LNCaP clone FGC (cell line): ENCODE measurements around the gene MYO9B.

ENCODE experiments used
- DNase-seq: peaks from one replicate; pipeline ENCODE4 v3.0.0-alpha.2; 2011; ENCODE audit warnings: low read depth
- H3K4me3 ChIP-seq: 2 replicates; pipeline ENCODE4 v1.5.1; 2011; ENCODE audit warnings: mild to moderate bottlenecking, low read depth, low read length, control low read depth
- CTCF ChIP-seq: IDR thresholded peaks from 2 replicates; pipeline ENCODE4 v1.5.1; 2012; ENCODE audit warnings: mild to moderate bottlenecking; ENCODE audit not compliant: control insufficient read depth, insufficient read depth; ENCODE audit errors: extremely low read depth

MYO9B gene

DNA sequence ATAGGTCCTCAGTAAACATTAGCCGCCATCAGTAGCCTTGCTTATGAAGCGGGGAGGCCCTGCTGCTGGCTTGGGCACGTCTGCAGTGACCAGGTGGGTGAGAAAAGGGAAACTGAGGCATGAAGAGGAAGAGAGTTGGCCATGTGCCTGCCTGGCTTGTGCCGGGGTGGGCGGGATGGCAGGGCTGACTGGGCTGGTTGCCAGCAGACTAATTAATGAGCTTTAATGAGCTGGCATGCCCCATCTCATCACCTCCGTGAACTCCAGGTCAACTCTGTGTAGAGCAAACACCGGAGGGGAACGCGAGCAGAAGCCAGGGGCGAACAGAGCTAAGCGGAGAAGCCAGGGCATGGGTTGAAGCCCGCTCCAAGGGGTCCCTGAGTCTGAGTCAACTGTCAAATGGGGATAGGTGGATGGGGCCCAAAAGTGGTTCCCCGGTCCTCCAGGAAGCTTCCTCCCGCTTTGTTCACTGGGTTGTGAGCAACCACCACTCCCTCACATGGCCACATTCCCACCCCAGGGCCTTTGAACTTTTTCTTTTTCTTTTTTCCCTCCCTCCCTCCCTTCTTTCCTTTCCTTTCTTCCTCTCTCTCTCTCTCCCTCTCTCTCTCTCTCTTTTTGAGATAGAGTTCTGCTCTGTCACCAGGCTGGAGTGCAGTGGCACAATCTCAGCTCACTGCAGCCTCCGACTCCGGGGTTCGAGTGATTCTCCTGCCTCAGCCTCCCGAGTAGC lies 161.4 kb downstream of the MYO9B start:
- no peak overlapping the region for H3K4me3 ChIP-seq
- TF ChIP-seq CTCF, result no peak
- no peak for DNase-seq

DNA sequence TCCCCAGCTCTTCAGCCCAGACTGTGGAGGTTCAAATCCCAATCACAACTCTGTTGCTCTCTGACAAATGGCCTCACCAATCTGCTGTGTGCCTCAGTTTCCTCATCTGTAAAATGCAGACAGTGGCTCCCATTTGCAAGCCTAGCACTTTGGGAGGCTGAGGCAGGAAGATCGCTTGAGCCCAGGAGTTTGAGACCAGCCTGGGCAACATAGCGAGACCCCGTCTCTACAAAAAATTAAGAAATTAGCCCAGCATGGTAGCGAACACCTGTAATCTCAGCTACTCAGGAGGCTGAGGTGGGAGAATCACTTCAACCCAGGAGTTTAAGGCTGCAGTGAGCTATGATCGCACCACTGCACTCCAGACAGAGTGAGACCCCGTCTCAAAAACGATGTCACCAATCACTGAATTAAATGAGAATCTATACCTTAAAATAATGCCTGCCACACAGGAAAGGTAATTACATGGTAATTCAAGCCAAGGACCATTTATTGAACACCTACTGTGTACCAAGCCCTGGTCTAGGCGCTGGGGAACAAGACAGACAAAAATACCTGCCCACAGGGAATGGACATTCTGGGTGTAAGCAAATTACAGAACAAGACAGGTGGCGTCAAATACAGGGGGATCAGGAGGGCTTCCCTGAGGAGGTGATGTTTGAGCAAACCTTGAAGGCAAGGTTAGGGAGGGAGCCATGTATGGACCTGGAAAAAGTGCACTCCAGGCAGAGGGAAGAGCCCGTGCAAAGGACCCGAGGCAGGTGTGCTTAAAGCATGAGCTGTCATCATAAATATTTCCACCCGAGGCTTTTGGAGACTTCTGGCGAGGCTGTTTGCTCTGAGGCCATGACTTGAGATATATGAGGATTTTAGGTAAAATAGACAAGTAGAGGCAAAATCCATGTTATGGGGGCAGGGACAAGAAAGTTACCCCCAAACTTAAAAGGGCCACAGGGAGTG lies 162.4 kb downstream of the MYO9B start:
- no peak for TF ChIP-seq CTCF
- DNase-seq, result no peak
- H3K4me3 ChIP-seq, result no peak overlapping the region

- TF ChIP-seq CTCF, result no peak
- H3K4me3 ChIP-seq, result peak overlapping the region; percentile 17
Measured at GRCh38 chr19:17240062-17240752, 164.6 kb downstream of the MYO9B start.

GRCh38 chr19:17240826-17241399 lies 165.3 kb downstream of the MYO9B start:
- peak overlapping the region; percentile 17 for H3K4me3 ChIP-seq
- DNase-seq, result no peak
- no peak for TF ChIP-seq CTCF

More at GRCh38 chr19:17240062-17240752, 164.6 kb downstream of the MYO9B start:
- DNase-seq, result peak; percentile 38

DNA sequence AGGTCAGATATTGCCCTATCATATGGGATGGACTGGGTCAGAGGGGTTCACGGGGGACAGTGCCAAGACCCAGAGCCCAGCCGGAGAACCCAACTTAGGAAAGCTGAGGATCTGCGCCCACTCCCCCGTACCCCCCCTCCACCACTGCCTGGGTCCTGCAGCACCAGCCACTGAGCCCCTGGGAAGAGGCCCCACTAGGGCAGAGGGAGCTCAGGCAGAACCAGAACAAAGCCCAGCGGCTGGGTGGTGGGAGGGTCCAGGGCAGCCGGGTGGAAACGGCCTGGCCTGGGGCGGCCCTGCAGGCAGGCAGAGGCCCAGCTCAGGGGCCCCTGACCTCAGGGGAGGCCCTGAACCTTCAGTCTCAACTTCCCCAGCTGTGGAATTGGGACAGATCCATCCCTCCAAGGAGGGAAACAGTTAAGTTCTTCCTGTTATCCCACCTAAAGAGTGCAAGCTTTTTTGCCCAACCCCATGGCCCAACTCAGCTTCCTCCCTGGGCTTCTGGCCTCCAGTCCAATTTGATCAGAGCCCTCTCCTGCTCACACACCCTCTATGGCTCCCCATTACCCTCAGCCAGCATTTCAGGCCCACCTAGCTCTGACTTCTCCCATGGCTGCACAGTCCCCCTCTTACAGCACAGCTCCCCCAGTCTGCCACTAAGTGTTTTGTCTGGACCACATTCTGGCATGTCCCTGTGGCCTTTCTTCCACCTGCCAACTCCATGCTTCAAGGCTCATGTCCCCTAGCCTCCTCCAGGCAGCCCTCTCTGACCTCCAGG lies 167.0 kb downstream of the MYO9B start:
- TF ChIP-seq CTCF, result no peak
- no peak for DNase-seq
- H3K4me3 ChIP-seq, result peak overlapping the region; percentile 96

- TF ChIP-seq CTCF, result no peak
- DNase-seq, result no peak
- peak overlapping the region; percentile 96 for H3K4me3 ChIP-seq
Measured at GRCh38 chr19:17243211-17243829, 167.7 kb downstream of the MYO9B start.
